GM18508 (cell line): ENCODE measurements around the gene PADI3.

Experiments used
- ATAC-seq: cut with Tn5 transposase; IDR thresholded peaks from one replicate; pipeline ENCODE4 v1.9.1; 2021; ENCODE audit warnings: moderate number of reproducible peaks; ENCODE audit not compliant: insufficient read depth, unreplicated experiment

PADI3 gene

GRCh38 chr1:17265950-17266349, 17.1 kb downstream of the PADI3 start:
- ATAC-seq, result no peak

GRCh38 chr1:17270891-17271765, 22.2 kb downstream of the PADI3 start:
- no peak for ATAC-seq

- no peak for ATAC-seq
Observed at GRCh38 chr1:17272066-17272465, 23.2 kb downstream of the PADI3 start.

- no peak for ATAC-seq
Observed at GRCh38 chr1:17272646-17273045, 23.7 kb downstream of the PADI3 start.

GRCh38 chr1:17273096-17273495, 24.2 kb downstream of the PADI3 start:
- no peak for ATAC-seq

- ATAC-seq, result no peak
Observed at GRCh38 chr1:17274186-17275170, 25.6 kb downstream of the PADI3 start.

- no peak for ATAC-seq
Observed at GRCh38 chr1:17276568-17276967, 27.7 kb downstream of the PADI3 start.

GRCh38 chr1:17277511-17278159, 28.7 kb downstream of the PADI3 start:
- no peak for ATAC-seq

GRCh38 chr1:17278996-17279830, 30.3 kb downstream of the PADI3 start:
- no peak for ATAC-seq

GRCh38 chr1:17280436-17280835, 31.5 kb downstream of the PADI3 start:
- no peak for ATAC-seq

GRCh38 chr1:17280894-17281293, 32.0 kb downstream of the PADI3 start:
- ATAC-seq, result no peak

GRCh38 chr1:17281775-17282181, 32.9 kb downstream of the PADI3 start:
- no peak for ATAC-seq

- no peak for ATAC-seq
Observed at GRCh38 chr1:17282836-17283235, 33.9 kb downstream of the PADI3 start.

- no peak for ATAC-seq
Observed at GRCh38 chr1:17286646-17287045, 37.7 kb downstream of the PADI3 start.

GRCh38 chr1:17287130-17287776, 38.4 kb downstream of the PADI3 start:
- ATAC-seq, result no peak

- no peak for ATAC-seq
Observed at GRCh38 chr1:17289721-17290120, 40.8 kb downstream of the PADI3 start.

- no peak for ATAC-seq
Observed at GRCh38 chr1:17290553-17290952, 41.7 kb downstream of the PADI3 start.

- ATAC-seq, result no peak
Observed at GRCh38 chr1:17292299-17293160, 43.6 kb downstream of the PADI3 start.
